Measurements from ENCODE around the gene SERPINI1.

SERPINI1 gene

GRCh38 chr3:167723025-167723512 lies 12.5 kb upstream of the SERPINI1 start:
- no peak for TF ChIP-seq CTCF (conservative IDR thresholded peaks at IDR 0.05; ENCODE audit: low read depth)
- POLR2A ChIA-PET (ENCODE audit: low non-redundant PET), result no interaction called here
- CTCF ChIA-PET, result no interaction called here
- H3K27ac ChIP-seq, result no peak overlapping the region
- DNase-seq (ENCODE audit: low spot score), result no peak

- CTCF ChIA-PET, result no interaction called here
- POLR2A ChIA-PET (ENCODE audit: low non-redundant PET), result no interaction called here
- no peak for DNase-seq (ENCODE audit: low spot score)
- no peak overlapping the region for H3K27ac ChIP-seq
- no peak for TF ChIP-seq CTCF (conservative IDR thresholded peaks at IDR 0.05; ENCODE audit: low read depth)
Observed at GRCh38 chr3:167723872-167724271, 11.6 kb upstream of the SERPINI1 start.

GRCh38 chr3:167728176-167728575 lies 7.3 kb upstream of the SERPINI1 start:
- ChIA-PET CTCF (no interaction called here), POLR2A (ENCODE audit: low non-redundant PET) (no interaction called here)
- no peak for TF ChIP-seq CTCF (conservative IDR thresholded peaks at IDR 0.05; ENCODE audit: low read depth)
- DNase-seq (ENCODE audit: low spot score), result peak; percentile 77
- no peak overlapping the region for H3K27ac ChIP-seq

- TF ChIP-seq CTCF (conservative IDR thresholded peaks at IDR 0.05; ENCODE audit: low read depth), result no peak
- ChIA-PET POLR2A (ENCODE audit: low non-redundant PET) (no interaction called here), CTCF (no interaction called here)
- no peak overlapping the region for H3K27ac ChIP-seq
- DNase-seq (ENCODE audit: low spot score), result no peak
Observed at GRCh38 chr3:167728632-167729323, 6.7 kb upstream of the SERPINI1 start.

- no peak overlapping the region for H3K27ac ChIP-seq
- ChIA-PET CTCF (no interaction called here), POLR2A (ENCODE audit: low non-redundant PET) (no interaction called here)
- no peak for DNase-seq (ENCODE audit: low spot score)
- TF ChIP-seq CTCF (conservative IDR thresholded peaks at IDR 0.05; ENCODE audit: low read depth), result no peak
Observed at GRCh38 chr3:167729591-167729990, 5.9 kb upstream of the SERPINI1 start.

GRCh38 chr3:167731393-167731792 lies 4.1 kb upstream of the SERPINI1 start:
- no peak for TF ChIP-seq CTCF (conservative IDR thresholded peaks at IDR 0.05; ENCODE audit: low read depth)
- no peak for DNase-seq (ENCODE audit: low spot score)
- no peak overlapping the region for H3K27ac ChIP-seq
- POLR2A ChIA-PET (ENCODE audit: low non-redundant PET), result no interaction called here
- CTCF ChIA-PET, result no interaction called here
